Mesothelial cell of epicardium (in vitro differentiated cells): ENCODE data around the gene JUP. TPM values are rescaled to one million over a fixed set of nuclear protein-coding genes. Genes with fewer than 3 reads are reported as not detected.

Experiments
- DNase-seq, 2 experiments: peaks; one replicate each; pipeline ENCODE4 v3.0.0; 2021; ENCODE audit warnings: low spot score in 2 of 2; ENCODE audit not compliant: unreplicated experiment in 2 of 2
- H3K27ac Mint-ChIP-seq: 2 replicates; pipeline ENCODE4 v1.8.0; 2021; ENCODE audit warnings: mixed read lengths
- H3K27me3 Mint-ChIP-seq: 2 replicates; pipeline ENCODE4 v1.8.0; 2021; ENCODE audit warnings: low read depth, mixed read lengths
- H3K36me3 Mint-ChIP-seq: 2 replicates; pipeline ENCODE4 v1.8.0; 2021; ENCODE audit warnings: mixed read lengths
- H3K4me1 Mint-ChIP-seq: 2 replicates; pipeline ENCODE4 v1.8.0; 2021; ENCODE audit warnings: mixed read lengths
- H3K4me3 Mint-ChIP-seq: 2 replicates; pipeline ENCODE4 v1.8.0; 2021; ENCODE audit warnings: mild to moderate bottlenecking, moderate library complexity, mixed read lengths
- H3K9me3 Mint-ChIP-seq: 2 replicates; pipeline ENCODE4 v1.8.0; 2021; ENCODE audit warnings: mixed read lengths
- CTCF ChIP-seq: fragments of 200-600 bp; sonication (generic); IDR thresholded peaks from one replicate; pipeline ENCODE4 v1.5.0; 2021; ENCODE audit warnings: antibody characterized with exemption; ENCODE audit not compliant: unreplicated experiment
- total RNA-seq: library from RNA; stranded (reverse); gene quantifications from 3 replicates; pipeline ENCODE4 v1.2.1, GENCODE V29; 2021

Gene JUP
- total RNA-seq, 1 donor from 2014 or later: 205 TPM

DNA sequence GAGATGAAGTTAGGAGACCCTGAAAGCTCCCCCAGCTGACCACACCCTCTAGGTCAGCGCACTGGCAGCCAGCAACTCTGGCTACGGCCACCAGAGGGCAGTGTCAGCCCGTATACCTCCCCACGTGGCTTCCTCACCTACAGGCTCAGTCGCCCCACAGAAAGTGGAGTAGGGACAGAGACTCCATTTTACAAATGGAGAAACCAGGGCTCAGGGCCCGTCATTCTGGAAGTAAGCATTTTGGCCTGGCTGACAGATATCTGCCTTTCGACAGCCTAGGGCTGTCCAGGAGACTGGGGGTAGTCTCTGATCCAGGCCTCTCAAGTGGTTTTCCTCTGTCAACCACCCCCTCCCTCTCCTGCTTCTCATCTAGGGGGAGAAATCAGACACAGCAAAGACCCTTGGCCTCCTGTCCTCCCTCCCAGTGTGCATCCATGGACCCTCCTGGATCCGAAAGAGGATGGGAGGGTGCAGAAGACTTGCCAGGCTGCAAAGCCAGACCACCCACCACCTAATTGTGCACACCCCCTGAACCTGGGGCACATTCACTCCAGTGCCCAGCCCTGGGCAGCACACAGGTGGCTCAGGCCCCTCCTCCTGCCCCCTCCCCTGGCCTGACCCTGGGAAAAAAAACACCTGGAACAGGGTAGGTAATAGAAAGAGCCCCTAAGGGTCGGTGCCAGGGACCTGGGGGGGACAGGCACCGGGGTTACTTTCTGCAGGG, 48.3 kb downstream of the JUP start:
- peak; percentile 97 for TF ChIP-seq CTCF
- no peaks in the 10 kb centered on the region for H3K36me3 Mint-ChIP-seq
- peak overlapping the region; percentile 47 for H3K27ac Mint-ChIP-seq
- H3K9me3 Mint-ChIP-seq: no peaks in the 10 kb centered on the region
- H3K27me3 Mint-ChIP-seq: peaks cover 47% of the 10 kb centered on the region
- DNase-seq: peak; percentile 67 to 88
- H3K4me3 Mint-ChIP-seq: no peak overlapping the region
- peaks cover 16% of the 10 kb centered on the region for H3K4me1 Mint-ChIP-seq

DNA sequence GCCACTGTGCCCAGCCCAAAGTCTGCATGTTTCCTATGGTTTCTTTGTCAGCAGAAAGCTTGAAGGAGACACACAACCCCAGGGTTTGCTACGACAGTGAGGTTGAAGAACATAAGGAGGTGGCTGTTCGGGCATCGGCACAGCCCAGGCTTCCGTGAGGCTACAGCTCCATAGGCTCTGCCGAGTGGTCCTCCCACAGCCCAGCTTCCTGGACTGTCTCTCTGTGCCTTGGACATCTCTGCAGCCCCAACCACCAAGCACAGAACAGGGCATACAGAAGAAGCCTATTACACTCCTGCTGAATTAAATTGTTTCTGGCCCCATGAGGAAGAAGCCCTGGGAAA, 48.9 kb downstream of the JUP start:
- TF ChIP-seq CTCF: no peak
- Mint-ChIP-seq H3K9me3 (no peaks in the 10 kb centered on the region), H3K36me3 (no peaks in the 10 kb centered on the region), H3K27me3 (peaks cover 53% of the 10 kb centered on the region), H3K4me3 (no peak overlapping the region), H3K27ac (no peak overlapping the region), H3K4me1 (peaks cover 16% of the 10 kb centered on the region)
- no peak for DNase-seq

DNA sequence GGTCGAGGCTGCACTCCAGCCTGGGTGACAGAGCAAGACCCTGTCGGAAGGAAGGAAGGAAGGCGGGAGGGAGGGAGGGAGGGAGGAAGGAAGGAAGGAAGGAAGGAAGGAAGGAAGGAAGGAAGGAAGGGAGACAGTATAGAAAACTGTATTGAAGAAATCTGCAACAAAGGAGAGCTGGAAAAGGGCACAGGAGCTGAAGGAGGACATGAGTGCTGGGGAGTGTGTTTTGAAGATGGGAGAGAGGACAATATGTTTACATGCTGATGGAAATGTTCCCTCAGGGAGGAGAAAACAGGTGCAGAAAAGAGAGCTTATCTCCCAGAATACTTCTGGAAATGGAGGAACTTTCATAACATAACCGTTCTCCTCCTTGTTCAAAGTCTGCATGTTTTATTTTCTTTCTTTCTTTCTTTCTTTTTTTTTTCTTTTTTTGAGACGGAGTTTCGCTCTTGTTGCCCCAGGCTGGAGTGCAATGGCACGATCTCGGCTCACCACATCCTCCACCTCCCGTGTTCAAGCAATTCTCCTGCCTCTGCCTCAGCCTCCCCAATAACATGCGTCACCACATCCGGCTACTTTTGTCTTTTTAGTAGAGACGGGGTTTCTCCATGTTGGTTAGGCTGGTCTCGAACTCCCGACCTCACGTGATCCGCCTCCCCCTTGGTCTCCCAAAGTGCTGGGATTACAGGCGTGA, 49.4 kb downstream of the JUP start:
- Mint-ChIP-seq H3K4me1 (peaks cover 16% of the 10 kb centered on the region), H3K27me3 (peaks cover 58% of the 10 kb centered on the region), H3K9me3 (no peaks in the 10 kb centered on the region), H3K27ac (no peak overlapping the region), H3K36me3 (no peaks in the 10 kb centered on the region), H3K4me3 (no peak overlapping the region)
- TF ChIP-seq CTCF: no peak
- no peak for DNase-seq

- H3K4me1 Mint-ChIP-seq: peaks cover 14% of the 10 kb centered on the region
- H3K4me3 Mint-ChIP-seq: peak overlapping the region; percentile 3
- H3K27ac Mint-ChIP-seq: no peak overlapping the region
- DNase-seq: no peak
- H3K9me3 Mint-ChIP-seq: no peaks in the 10 kb centered on the region
- H3K27me3 Mint-ChIP-seq: peaks cover 72% of the 10 kb centered on the region
- no peaks in the 10 kb centered on the region for H3K36me3 Mint-ChIP-seq
- TF ChIP-seq CTCF: no peak
These were observed 50.8 kb downstream of the JUP start for GRCh38 chr17:41735744-41736143.

- Mint-ChIP-seq H3K4me1 (peaks cover 14% of the 10 kb centered on the region), H3K27ac (no peak overlapping the region), H3K9me3 (no peaks in the 10 kb centered on the region), H3K27me3 (peaks cover 79% of the 10 kb centered on the region), H3K36me3 (no peaks in the 10 kb centered on the region), H3K4me3 (peak overlapping the region; percentile 64)
- DNase-seq: no peak
- no peak for TF ChIP-seq CTCF
These were observed 51.6 kb downstream of the JUP start for GRCh38 chr17:41734949-41735313.
